Heart left ventricle (tissue), 16 donors: ENCODE measurements around the gene CCDC51. TPM values are rescaled to one million over a fixed set of nuclear protein-coding genes. Genes with fewer than 3 reads are reported as not detected.

ENCODE experiments used
- ATAC-seq, 4 donors: fragments of 200-7000 bp; cut with Tn5 transposase; one replicate each; pipeline ENCODE4 v1.9.1; 2020 to 2022; ENCODE audit warnings: moderate library complexity in 4 of 4, mild to moderate bottlenecking in 3 of 4, moderate number of reproducible peaks in 1 of 4
- DNase-seq, 5 donors: peaks; one replicate each; pipeline ENCODE4 v3.0.0-alpha.2; 2020
- H3K27ac ChIP-seq, 12 donors: fragments of 200-600 bp; sonication (generic) in 4 of 12; one replicate each; pipeline versions ENCODE4 v1.5.0 to v1.8.0; 2016 to 2022; ENCODE audit warnings: mild to moderate bottlenecking in 2 of 12
- H3K27me3 ChIP-seq, 9 donors: fragments of 200-600 bp; sonication (generic) in 2 of 9; one replicate each; pipeline versions ENCODE4 v1.5.1 to v1.8.0; 2016 to 2022; ENCODE audit warnings: mild to moderate bottlenecking in 3 of 9
- H3K36me3 ChIP-seq, 9 donors: fragments of 200-600 bp; sonication (generic) in 2 of 9; one replicate each; pipeline versions ENCODE4 v1.5.0 to v1.8.0; 2018 to 2022; ENCODE audit warnings: mild to moderate bottlenecking in 2 of 9
- H3K4me1 ChIP-seq, 12 donors: fragments of 200-600 bp; sonication (generic) in 4 of 12; one replicate each; pipeline versions ENCODE4 v1.5.0 to v1.8.0; 2016 to 2022; ENCODE audit warnings: mild to moderate bottlenecking in 3 of 12
- H3K4me3 ChIP-seq, 12 donors: fragments of 200-600 bp; sonication (generic) in 4 of 12; one replicate each; pipeline versions ENCODE4 v1.5.0 to v1.8.0; 2017 to 2022; ENCODE audit warnings: mild to moderate bottlenecking in 9 of 12, moderate library complexity in 4 of 12
- H3K9me3 ChIP-seq, 12 donors: fragments of 200-600 bp; sonication (generic) in 4 of 12; one replicate each; pipeline versions ENCODE4 v1.5.0 to v1.8.0; 2016 to 2022; ENCODE audit warnings: mild to moderate bottlenecking in 1 of 12
- POLR2A ChIP-seq, 2 donors: fragments of 450-650 bp; IDR thresholded peaks; one replicate each; pipeline ENCODE4 v1.6.1; 2017; ENCODE audit warnings: antibody characterized with exemption in 2 of 2, mild to moderate bottlenecking in 2 of 2, moderate library complexity in 2 of 2
- WGBS, 4 donors: extraction: QIAGEN DNeasy Blood & Tissue Kit in 2 of 4; methylation state at CpG; one replicate each; pipeline versions ENCODE4 v1.1.5 to v1.1.7; 2013 to 2018; 5-methylcytosine and 5-hydroxymethylcytosine counted together
- intact Hi-C, 10 donors: fragments of 100-400 bp; cut with DNase I; formaldehyde crosslinking; loops; one replicate each; pipeline versions ENCODE4 v1.11.1 to v1.14.2; 2022
- polyA plus RNA-seq, 2 donors: library from polyadenylated mRNA; stranded (reverse); fragments of 200-250 nt; gene quantifications; one replicate each; pipeline ENCODE4 v1.2.3, GENCODE V29; 2013
- total RNA-seq, 9 donors: library from RNA; depleted of rRNA in 2 of 9; stranded (reverse); fragments of >200 nt in 2 of 9; fragmentation: NEBNext Ultra II Directional in 3 of 9; extraction: Animal tissue kit (Norgen Biotek cat#: 25700) in 3 of 9; gene quantifications; one replicate each; pipeline versions ENCODE4 v1.1.0 to v1.2.4, GENCODE V29; 2016 to 2023
- TF ChIP-seq, protein P1 (sequence below), 12 donors: fragments of 200-600 bp; sonication (generic) in 4 of 12; IDR thresholded peaks; one replicate each; pipeline versions ENCODE4 v1.5.0 to v1.8.0; 2018 to 2022; ENCODE audit warnings: antibody characterized with exemption in 12 of 12, mild to moderate bottlenecking in 5 of 12
- donor health status: ischemic (EF 13 %, LVEDD 7.1; RV severe dilation, severe dysfunction).
- donor health status: healthy with polysubstance abuse.
- donor health status: DM: no; HTN: yes; CAD: no.
- donor health status: DM: no; HTN: no; CAD: no.
- donor health status: ischemic (EF 25% LVEDD 6.9; RV normal size, moderate dysfunction).
- donor health status: ischemic (EF 25% LVEDD 5.7; RV mildly dilated, moderate dysfunction).
- donor health status: healthy.
- donor health status: DM: yes; HTN: yes; CAD: no.
- donor health status: ischemic (EF 35%, LVEDD 5.7; RV mildly dilated, moderate dysfunction).
- donor health status: nonischemic (EF 11% LVEDD 7.7; RV severe dilation, severe dysfunction).
- donor health status: DM: yes; HTN: yes; CAD: no.
- donor health status: PGD.
- donor health status: ischemic (EF 29% LVEDD 5.4; RV normal size, mild dysfunction).
- donor health status: nonischemic (EF 23%, LVEDD 6.1; RV moderate dilation, normal function).

CCDC51 gene
- total and polyA plus RNA-seq, 11 donors = 8.2 to 14.8 (median 11.6) TPM

DNA sequence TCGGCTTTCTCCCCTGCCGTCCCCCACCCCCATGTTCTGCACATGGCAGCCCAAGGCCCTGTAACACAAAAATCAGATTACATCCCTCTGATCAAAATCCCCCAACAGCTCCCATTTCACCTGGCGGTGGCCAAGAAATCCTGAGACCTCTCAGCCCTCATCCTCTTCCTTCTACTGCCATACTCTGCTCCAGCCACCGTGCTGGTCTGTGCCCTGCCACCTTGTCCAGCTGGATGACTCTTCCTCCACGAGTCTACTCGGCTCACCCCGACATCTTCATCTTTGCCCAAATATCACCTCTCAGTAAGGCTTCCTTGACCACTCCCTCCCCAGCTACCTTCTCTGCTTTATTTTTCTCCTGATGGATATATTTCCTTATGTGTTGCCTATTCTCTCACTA is 3.1 kb downstream of the CCDC51 start:
- no peak for ATAC-seq
- Histone ChIP-seq H3K9me3 (no peaks in the 10 kb centered on the region), H3K36me3 (peaks cover 0 to 34% (median 18%) of the 10 kb centered on the region in 9 donors), H3K27me3 (no peaks in the 10 kb centered on the region), H3K27ac (no peak overlapping the region), H3K4me3 (no peak overlapping the region), H3K4me1 (peaks cover 0 to 43% (median 18%) of the 10 kb centered on the region in 12 donors)
- no peak for DNase-seq
- no peak for TF ChIP-seq POLR2A (IDR thresholded peaks at IDR 0.05)
- TF ChIP-seq, protein P1, sequence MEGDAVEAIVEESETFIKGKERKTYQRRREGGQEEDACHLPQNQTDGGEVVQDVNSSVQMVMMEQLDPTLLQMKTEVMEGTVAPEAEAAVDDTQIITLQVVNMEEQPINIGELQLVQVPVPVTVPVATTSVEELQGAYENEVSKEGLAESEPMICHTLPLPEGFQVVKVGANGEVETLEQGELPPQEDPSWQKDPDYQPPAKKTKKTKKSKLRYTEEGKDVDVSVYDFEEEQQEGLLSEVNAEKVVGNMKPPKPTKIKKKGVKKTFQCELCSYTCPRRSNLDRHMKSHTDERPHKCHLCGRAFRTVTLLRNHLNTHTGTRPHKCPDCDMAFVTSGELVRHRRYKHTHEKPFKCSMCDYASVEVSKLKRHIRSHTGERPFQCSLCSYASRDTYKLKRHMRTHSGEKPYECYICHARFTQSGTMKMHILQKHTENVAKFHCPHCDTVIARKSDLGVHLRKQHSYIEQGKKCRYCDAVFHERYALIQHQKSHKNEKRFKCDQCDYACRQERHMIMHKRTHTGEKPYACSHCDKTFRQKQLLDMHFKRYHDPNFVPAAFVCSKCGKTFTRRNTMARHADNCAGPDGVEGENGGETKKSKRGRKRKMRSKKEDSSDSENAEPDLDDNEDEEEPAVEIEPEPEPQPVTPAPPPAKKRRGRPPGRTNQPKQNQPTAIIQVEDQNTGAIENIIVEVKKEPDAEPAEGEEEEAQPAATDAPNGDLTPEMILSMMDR (IDR thresholded peaks at IDR 0.05) = no peak
- intact Hi-C loops = loop anchor here in 9 of 10 donors (1.0 to 5.0 kb wide), 10 partner anchors 36 to 246 kb away; no protein-coding TSS in a partner anchor
- WGBS, 4 donors = 81 to 86% (median 83%) methylated on average over 7 of the region's 7 CpGs

DNA sequence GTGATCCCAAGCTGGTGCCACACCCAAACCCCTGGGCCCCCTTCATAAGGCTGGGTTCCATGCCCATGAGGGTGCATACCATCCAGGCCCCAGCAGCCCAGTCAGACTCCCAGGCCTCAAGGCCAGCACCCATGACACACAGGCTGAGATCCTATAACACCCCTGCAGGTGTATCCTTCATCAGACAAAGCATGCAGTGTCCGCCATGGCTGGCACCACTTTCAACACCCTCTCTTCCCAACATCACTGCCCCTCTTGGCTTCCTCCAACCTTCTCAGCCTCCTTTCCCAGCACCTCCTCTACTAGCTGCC is 3.5 kb downstream of the CCDC51 start:
- peak overlapping the region in 1 of 12 donors; percentile 31 for H3K27ac ChIP-seq
- intact Hi-C loops = loop anchor here in 9 of 10 donors (1.0 to 5.0 kb wide), 10 partner anchors 35 to 246 kb away; no protein-coding TSS in a partner anchor
- peaks cover 0 to 38% (median 14%) of the 10 kb centered on the region in 12 donors for H3K4me1 ChIP-seq
- no peaks in the 10 kb centered on the region for H3K27me3 ChIP-seq
- ATAC-seq (no peak), DNase-seq (no peak)
- TF ChIP-seq, protein P1 (IDR thresholded peaks at IDR 0.05) = no peak
- no peak for TF ChIP-seq POLR2A (IDR thresholded peaks at IDR 0.05)
- H3K4me3 ChIP-seq = no peak overlapping the region
- H3K36me3 ChIP-seq = peaks cover 0 to 31% (median 17%) of the 10 kb centered on the region in 9 donors
- 0 to 84% (median 54%) methylated on average over 1 of the region's 1 CpG for WGBS, 4 donors
- no peaks in the 10 kb centered on the region for H3K9me3 ChIP-seq

DNA sequence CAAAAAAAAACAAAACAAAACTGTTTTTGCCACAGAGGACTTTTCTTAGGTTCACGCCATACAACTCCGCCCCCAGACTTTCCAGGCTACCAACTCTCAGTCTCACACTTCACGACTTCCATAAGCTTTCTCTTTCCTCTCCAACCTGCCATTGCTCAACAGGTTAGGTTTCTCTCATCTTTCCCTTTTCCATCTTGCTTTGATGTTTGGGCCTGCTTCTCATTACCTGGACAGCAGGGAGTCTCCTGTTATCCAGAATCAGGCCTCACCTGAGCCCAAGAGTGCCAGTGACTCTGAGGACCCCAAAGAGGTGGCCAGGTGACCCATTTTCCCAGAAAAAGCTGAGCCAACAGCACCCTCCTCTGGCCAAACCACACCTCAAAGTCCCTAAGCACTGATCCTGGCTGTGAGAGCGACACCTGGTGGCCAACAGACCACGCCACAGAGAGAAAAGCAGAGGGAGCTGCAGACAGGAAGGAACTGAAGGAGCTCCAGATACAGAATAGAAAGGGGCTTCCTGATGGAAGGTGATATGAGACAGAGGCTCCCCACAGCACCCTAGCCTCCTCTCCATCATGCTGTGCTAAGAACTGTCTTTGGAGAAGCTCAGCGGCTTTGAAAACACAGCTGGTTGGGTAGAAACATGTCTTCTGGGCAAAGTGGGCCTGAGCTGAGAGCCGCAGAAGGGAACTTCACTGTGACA is 4.0 kb downstream of the CCDC51 start:
- H3K4me3 ChIP-seq = no peak overlapping the region
- H3K9me3 ChIP-seq = no peaks in the 10 kb centered on the region
- H3K27me3 ChIP-seq = no peaks in the 10 kb centered on the region
- ATAC-seq = peak; percentile 32 to 58 (median 46)
- H3K4me1 ChIP-seq = peaks cover 0 to 33% (median 9%) of the 10 kb centered on the region in 12 donors
- intact Hi-C loops = loop anchor here (1.0 to 5.0 kb wide), 11 partner anchors 35 to 245 kb away; no protein-coding TSS in a partner anchor
- TF ChIP-seq POLR2A (IDR thresholded peaks at IDR 0.05) = no peak
- TF ChIP-seq, protein P1 (IDR thresholded peaks at IDR 0.05) = peak; percentile 98 to 100 (median 99)
- H3K27ac ChIP-seq = peak overlapping the region in 1 of 12 donors; percentile 60
- DNase-seq = peak; percentile 82 to 88 (median 85)
- H3K36me3 ChIP-seq = peaks cover 0 to 26% (median 16%) of the 10 kb centered on the region in 9 donors
- 45 to 51% (median 46%) methylated on average over 7 of the region's 7 CpGs for WGBS, 4 donors

DNA sequence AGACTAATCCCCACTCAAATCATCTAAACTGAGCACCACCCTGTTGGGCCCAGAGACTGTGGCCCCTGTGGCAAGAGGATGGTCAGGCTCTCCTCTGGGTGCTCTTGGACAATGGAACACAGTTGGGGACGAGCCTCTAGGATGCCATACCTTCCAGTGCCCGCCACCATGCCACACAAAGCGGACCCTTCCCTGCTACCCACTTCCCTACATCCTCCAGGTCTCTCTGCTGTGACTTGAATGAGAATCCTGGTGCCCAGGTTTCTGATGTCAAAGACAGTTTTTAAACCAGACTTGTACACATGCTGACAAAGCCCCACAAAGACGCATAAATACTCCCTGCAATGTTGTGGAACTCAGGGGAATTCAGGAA is 4.7 kb downstream of the CCDC51 start:
- no peak for DNase-seq
- peaks cover 0 to 25% (median 16%) of the 10 kb centered on the region in 9 donors for H3K36me3 ChIP-seq
- TF ChIP-seq POLR2A (IDR thresholded peaks at IDR 0.05) = no peak
- TF ChIP-seq, protein P1 (IDR thresholded peaks at IDR 0.05) = no peak
- 87 to 95% (median 90%) methylated on average over 4 of the region's 4 CpGs for WGBS, 4 donors
- no peaks in the 10 kb centered on the region for H3K27me3 ChIP-seq
- H3K4me3 ChIP-seq = no peak overlapping the region
- intact Hi-C loops = loop anchor here in 9 of 10 donors (1.0 to 5.0 kb wide), 8 partner anchors 34 to 243 kb away; no protein-coding TSS in a partner anchor
- H3K9me3 ChIP-seq = no peaks in the 10 kb centered on the region
- H3K27ac ChIP-seq = peak overlapping the region in 1 of 12 donors; percentile 60
- no peak for ATAC-seq
- H3K4me1 ChIP-seq = peaks cover 0 to 33% (median 11%) of the 10 kb centered on the region in 12 donors
